Astrocyte (in vitro differentiated cells and primary cell): ENCODE measurements around the gene VRK1. TPM values are rescaled to one million over a fixed set of nuclear protein-coding genes. Genes with fewer than 3 reads are reported as not detected.

Experiments
- DNase-seq: peaks from one replicate; pipeline ENCODE4 v3.0.0-alpha.2; 2010; ENCODE audit warnings: low read depth
- FAIRE-seq: peaks from 2 replicates; lab custom pipeline; 2011; peaks lifted over from hg19 to GRCh38; lab: Jason Lieb, UNC
- H2AFZ ChIP-seq: 2 replicates; pipeline ENCODE4 v1.6.0; 2012; ENCODE audit warnings: low read depth, low read length, inconsistent platforms
- H3K27ac ChIP-seq: 2 replicates; pipeline ENCODE4 v1.5.1; 2011; ENCODE audit warnings: low read depth, low read length, inconsistent platforms
- H3K27me3 ChIP-seq: 2 replicates; pipeline ENCODE4 v1.6.0; 2011; ENCODE audit warnings: low read length, inconsistent platforms; ENCODE audit not compliant: insufficient read depth
- H3K36me3 ChIP-seq: 2 replicates; pipeline ENCODE4 v1.5.1; 2011; ENCODE audit warnings: low read length, inconsistent platforms; ENCODE audit not compliant: insufficient read depth
- H3K4me1 ChIP-seq: 2 replicates; pipeline ENCODE4 v1.5.1; 2011; ENCODE audit warnings: low read length, inconsistent platforms; ENCODE audit not compliant: insufficient read depth
- H3K4me2 ChIP-seq: 2 replicates; pipeline ENCODE4 v1.6.0; 2012; ENCODE audit warnings: low read length, inconsistent platforms
- H3K4me3 ChIP-seq: 2 replicates; pipeline ENCODE4 v1.5.1; 2011; ENCODE audit warnings: low read depth, mild to moderate bottlenecking, low read length, inconsistent platforms; ENCODE audit not compliant: insufficient read depth
- H3K79me2 ChIP-seq: 2 replicates; pipeline ENCODE4 v1.6.0; 2012; ENCODE audit warnings: mild to moderate bottlenecking, low read length, inconsistent platforms; ENCODE audit not compliant: insufficient read depth
- H3K9ac ChIP-seq: 2 replicates; pipeline ENCODE4 v1.6.0; 2012; ENCODE audit warnings: mild to moderate bottlenecking, low read length, inconsistent platforms
- H3K9me3 ChIP-seq: 2 replicates; pipeline ENCODE4 v1.5.1; 2012; ENCODE audit warnings: low read depth, mild to moderate bottlenecking, low read length, inconsistent platforms; ENCODE audit not compliant: insufficient read depth
- H4K20me1 ChIP-seq: 2 replicates; pipeline ENCODE4 v1.6.0; 2012; ENCODE audit warnings: low read length, inconsistent platforms; ENCODE audit not compliant: insufficient read depth
- H3K27ac Mint-ChIP-seq: one replicate; pipeline ENCODE4 v1.8.0; 2021; ENCODE audit warnings: mild to moderate bottlenecking, mixed read lengths; ENCODE audit not compliant: unreplicated experiment
- H3K27me3 Mint-ChIP-seq: one replicate; pipeline ENCODE4 v1.8.0; 2021; ENCODE audit warnings: low read depth, mixed read lengths; ENCODE audit not compliant: unreplicated experiment
- H3K36me3 Mint-ChIP-seq: one replicate; pipeline ENCODE4 v1.8.0; 2021; ENCODE audit warnings: low read depth, mixed read lengths; ENCODE audit not compliant: unreplicated experiment
- H3K4me1 Mint-ChIP-seq: one replicate; pipeline ENCODE4 v1.8.0; 2021; ENCODE audit warnings: low read depth, mixed read lengths; ENCODE audit not compliant: unreplicated experiment
- H3K4me3 Mint-ChIP-seq: one replicate; pipeline ENCODE4 v1.8.0; 2021; ENCODE audit warnings: mild to moderate bottlenecking, moderate library complexity, mixed read lengths; ENCODE audit not compliant: unreplicated experiment
- H3K9me3 Mint-ChIP-seq: one replicate; pipeline ENCODE4 v1.8.0; 2021; ENCODE audit warnings: mild to moderate bottlenecking, mixed read lengths; ENCODE audit not compliant: unreplicated experiment
- CTCF ChIP-seq: IDR thresholded peaks from 2 replicates; pipeline ENCODE4 v1.5.1; 2011; ENCODE audit warnings: low read depth, mild to moderate bottlenecking, inconsistent platforms, low read length, moderate library complexity; ENCODE audit not compliant: insufficient read depth
- EZH2 ChIP-seq: IDR thresholded peaks from 2 replicates; pipeline ENCODE4 v1.6.1; 2012; ENCODE audit warnings: mild to moderate bottlenecking, low read length, inconsistent platforms; ENCODE audit not compliant: insufficient read depth
- total RNA-seq: library from RNA; stranded (reverse); gene quantifications from 2 replicates; pipeline ENCODE4 v1.2.1, GENCODE V29; 2021

The VRK1 gene
- total RNA-seq, 1 donor from 2014 or later: 11.6 TPM

DNA sequence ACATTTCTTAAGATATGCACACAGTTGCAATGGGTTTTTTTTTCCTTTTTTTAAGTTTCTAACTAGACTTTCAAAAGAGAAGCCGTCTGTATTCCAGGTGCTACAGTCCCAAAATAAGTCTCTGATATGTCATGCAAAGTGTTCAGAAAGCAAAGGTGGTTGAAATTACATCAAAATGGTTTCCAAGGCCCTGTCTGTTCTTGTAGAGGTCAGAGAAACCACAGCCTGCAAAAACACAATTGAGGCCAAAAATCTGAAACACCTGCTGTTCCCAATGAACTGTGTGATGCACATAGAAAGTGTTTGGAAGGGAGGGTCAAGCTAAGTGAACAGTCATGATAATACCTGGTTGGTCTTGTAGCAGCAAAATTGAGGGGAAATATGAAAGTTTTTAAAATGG lies 91.0 kb downstream of the VRK1 start:
- no peaks in the 10 kb centered on the region for H3K36me3 Mint-ChIP-seq
- Histone ChIP-seq H3K79me2 (no peaks in the 10 kb centered on the region), H3K4me2 (no peak overlapping the region), H3K27ac (no peak overlapping the region), H4K20me1 (no peaks in the 10 kb centered on the region), H3K27me3 (no peaks in the 10 kb centered on the region), H2AFZ (no peak overlapping the region), H3K4me1 (no peaks in the 10 kb centered on the region), H3K4me3 (no peak overlapping the region), H3K9me3 (no peaks in the 10 kb centered on the region), H3K36me3 (no peaks in the 10 kb centered on the region), H3K9ac (no peak overlapping the region)
- no peaks in the 10 kb centered on the region for H3K9me3 Mint-ChIP-seq
- no peak for TF ChIP-seq EZH2
- no peak for TF ChIP-seq CTCF
- DNase-seq (no peak), FAIRE-seq (no peak)
- H3K4me1 Mint-ChIP-seq: peaks cover 3% of the 10 kb centered on the region
- H3K27ac Mint-ChIP-seq: no peak overlapping the region
- no peak overlapping the region for H3K4me3 Mint-ChIP-seq
- H3K27me3 Mint-ChIP-seq: no peaks in the 10 kb centered on the region

DNA sequence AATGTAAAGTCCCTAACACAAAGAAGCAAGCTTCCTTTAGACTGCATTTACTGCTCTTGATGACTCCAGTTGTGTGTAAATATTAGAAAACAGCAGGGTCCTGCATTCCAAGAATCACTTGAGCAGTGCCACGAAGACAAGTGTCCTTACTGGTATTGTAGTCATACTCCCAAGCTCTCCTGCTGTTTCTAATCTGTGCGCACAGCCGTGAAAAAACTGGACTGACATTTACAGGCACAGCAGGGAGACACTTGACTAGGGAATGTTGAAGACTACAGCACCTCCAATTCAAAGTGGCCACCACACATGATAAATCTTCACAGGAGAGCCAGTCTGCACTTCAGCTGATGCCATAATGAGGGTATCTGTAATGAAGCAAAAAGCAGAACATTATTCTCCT lies 91.4 kb downstream of the VRK1 start:
- H3K79me2 ChIP-seq: no peaks in the 10 kb centered on the region
- no peaks in the 10 kb centered on the region for H3K9me3 Mint-ChIP-seq
- H3K9ac ChIP-seq: no peak overlapping the region
- no peaks in the 10 kb centered on the region for H3K36me3 Mint-ChIP-seq
- TF ChIP-seq CTCF (no peak), EZH2 (no peak)
- H3K27ac Mint-ChIP-seq: no peak overlapping the region
- H4K20me1 ChIP-seq: no peaks in the 10 kb centered on the region
- no peaks in the 10 kb centered on the region for H3K27me3 ChIP-seq
- H3K4me3 ChIP-seq: no peak overlapping the region
- FAIRE-seq (no peak), DNase-seq (peak; percentile 10)
- H3K4me1 ChIP-seq: no peaks in the 10 kb centered on the region
- H3K27ac ChIP-seq: no peak overlapping the region
- no peak overlapping the region for H2AFZ ChIP-seq
- H3K27me3 Mint-ChIP-seq: no peaks in the 10 kb centered on the region
- no peaks in the 10 kb centered on the region for H3K9me3 ChIP-seq
- no peak overlapping the region for H3K4me2 ChIP-seq
- H3K4me3 Mint-ChIP-seq: no peak overlapping the region
- no peaks in the 10 kb centered on the region for H3K36me3 ChIP-seq
- H3K4me1 Mint-ChIP-seq: peaks cover 3% of the 10 kb centered on the region

DNA sequence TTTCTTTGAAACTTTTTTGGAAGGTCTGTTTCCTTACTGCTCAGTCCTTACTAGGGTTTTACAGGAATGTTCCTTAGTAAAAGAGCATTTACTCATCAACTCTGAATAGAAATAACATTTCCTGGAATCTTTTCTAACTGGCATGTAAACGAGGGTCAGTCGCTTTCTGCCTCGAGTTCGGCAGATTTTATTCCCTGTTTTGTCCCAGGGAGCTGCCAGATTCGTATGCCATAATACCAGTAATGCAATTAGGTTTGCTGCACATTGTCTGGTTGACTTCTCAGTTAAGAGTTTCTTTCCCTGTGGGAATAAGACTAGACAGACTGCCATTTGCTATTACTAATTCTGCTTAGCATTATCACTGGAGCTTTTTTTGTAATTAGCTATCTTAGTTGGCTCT lies 91.9 kb downstream of the VRK1 start:
- Histone ChIP-seq H3K9me3 (no peaks in the 10 kb centered on the region), H3K27ac (no peak overlapping the region), H3K4me2 (no peak overlapping the region), H3K9ac (no peak overlapping the region), H3K4me1 (no peaks in the 10 kb centered on the region), H3K27me3 (no peaks in the 10 kb centered on the region), H4K20me1 (no peaks in the 10 kb centered on the region), H3K79me2 (no peaks in the 10 kb centered on the region), H3K4me3 (no peak overlapping the region), H2AFZ (no peak overlapping the region), H3K36me3 (no peaks in the 10 kb centered on the region)
- H3K36me3 Mint-ChIP-seq: no peaks in the 10 kb centered on the region
- no peaks in the 10 kb centered on the region for H3K9me3 Mint-ChIP-seq
- DNase-seq: no peak
- no peak overlapping the region for H3K4me3 Mint-ChIP-seq
- H3K27me3 Mint-ChIP-seq: no peaks in the 10 kb centered on the region
- no peak for TF ChIP-seq CTCF
- TF ChIP-seq EZH2: no peak
- H3K27ac Mint-ChIP-seq: no peak overlapping the region
- peaks cover 3% of the 10 kb centered on the region for H3K4me1 Mint-ChIP-seq
- FAIRE-seq: no peak
